SK-N-SH (cell line): ENCODE data around the gene TTN.

ENCODE experiments used
- CTCF ChIP-seq: fragments of 200-600 bp; sonication (generic); IDR thresholded peaks from 2 replicates; pipeline ENCODE4 v1.6.1; 2017; ENCODE audit warnings: antibody characterized with exemption, mild to moderate bottlenecking, moderate library complexity
- EP300 ChIP-seq, 2 experiments: IDR thresholded peaks; 2 replicates each; pipeline versions ENCODE4 v1.4.0 to v1.6.1; 2012; ENCODE audit warnings: borderline replicate concordance in 1 of 2, low read depth in 1 of 2, low read length in 1 of 2
- EZH2phosphoT487 ChIP-seq: fragments of 200-600 bp; sonication (generic); IDR thresholded peaks from 2 replicates; pipeline ENCODE4 v1.6.1; 2017; ENCODE audit warnings: low read depth, mixed run types, mild to moderate bottlenecking, antibody characterized with exemption, moderate library complexity, borderline replicate concordance
- NRF1 ChIP-seq: IDR thresholded peaks from 2 replicates; pipeline ENCODE4 v1.6.1; 2012; ENCODE audit warnings: low read depth, mild to moderate bottlenecking, low read length
- POLR2AphosphoS5 ChIP-seq: IDR thresholded peaks from 2 replicates; pipeline ENCODE4 v1.6.1; 2012; ENCODE audit warnings: low read depth, low read length
- RAD21 ChIP-seq: IDR thresholded peaks from 2 replicates; pipeline ENCODE4 v1.6.1; 2012; ENCODE audit warnings: mild to moderate bottlenecking, low read length
- RCOR1 ChIP-seq: fragments of 150-350 bp; IDR thresholded peaks from 2 replicates; pipeline ENCODE4 v1.6.1; 2017; ENCODE audit warnings: antibody characterized with exemption, low read length
- RXRA ChIP-seq: IDR thresholded peaks from 2 replicates; pipeline ENCODE4 v1.4.0; 2012; ENCODE audit warnings: low read depth, mild to moderate bottlenecking, borderline replicate concordance
- USF2 ChIP-seq: fragments of 150-350 bp; IDR thresholded peaks from 2 replicates; pipeline ENCODE4 v1.6.1; 2017; ENCODE audit warnings: antibody characterized with exemption, low read length, low read depth, borderline replicate concordance

DNA sequence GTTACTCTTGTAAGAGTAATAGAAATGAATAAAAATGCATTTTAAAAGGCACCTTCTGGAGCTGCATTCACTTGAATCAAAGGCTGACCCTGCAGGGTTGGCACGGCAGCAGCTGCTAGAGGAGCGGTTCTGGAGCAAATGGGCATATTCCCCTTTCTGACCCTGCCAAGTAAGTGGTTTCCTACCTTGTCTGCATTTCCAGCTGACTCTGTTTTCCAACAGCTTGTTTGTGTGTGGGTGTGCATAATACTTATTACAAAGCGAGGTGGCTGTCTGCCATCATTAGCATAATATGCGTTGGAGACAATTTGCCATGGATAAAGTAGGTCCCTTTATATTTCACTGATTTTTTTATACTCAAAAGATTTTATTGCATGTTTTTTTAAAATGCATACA lies 21.3 kb upstream of the TTN start:
- TF ChIP-seq CTCF (no peak), EP300 (IDR thresholded peaks at IDR 0.05; ENCODE audit: borderline replicate concordance in 1 of 2, low read depth in 1 of 2, low read length in 1 of 2) (no peak), EZH2phosphoT487 (no peak), USF2 (no peak), RCOR1 (no peak), RXRA (no peak), POLR2AphosphoS5 (no peak), RAD21 (no peak), NRF1 (no peak)
